ENCODE results near the gene FBLN1.

The FBLN1 gene

GRCh38 chr22:45504373-45505341 is 2.0 kb downstream of the FBLN1 start:
- DNase-seq, result no peak

GRCh38 chr22:45505991-45506747 is 3.5 kb downstream of the FBLN1 start:
- no peak for DNase-seq

DNA sequence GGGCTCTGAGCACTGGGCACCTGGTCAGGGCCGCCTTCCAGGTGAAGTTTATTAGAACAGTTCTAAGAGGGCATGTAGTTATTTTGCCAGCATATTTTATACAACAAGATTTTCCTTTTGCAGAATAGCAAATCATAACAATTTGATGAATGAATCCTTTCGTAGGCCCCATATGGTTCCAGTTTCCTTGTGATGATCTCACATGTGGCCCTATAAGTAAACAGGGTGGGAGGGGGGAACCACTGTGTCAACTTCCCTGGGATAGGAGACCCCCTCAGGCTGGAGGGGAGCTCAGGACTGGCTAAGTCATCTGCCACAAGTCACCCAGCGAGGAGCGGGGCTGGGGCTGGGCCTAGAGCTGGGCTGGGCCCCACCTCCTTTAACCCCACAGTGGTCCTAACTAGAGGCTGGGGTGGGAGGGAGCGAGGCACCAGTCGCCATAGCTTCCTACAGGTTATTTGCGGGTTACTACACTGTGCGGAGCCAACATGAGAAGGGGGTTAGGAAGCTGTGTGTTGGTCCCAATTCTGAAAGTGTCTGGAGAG is 4.2 kb downstream of the FBLN1 start:
- no peak for DNase-seq

DNA sequence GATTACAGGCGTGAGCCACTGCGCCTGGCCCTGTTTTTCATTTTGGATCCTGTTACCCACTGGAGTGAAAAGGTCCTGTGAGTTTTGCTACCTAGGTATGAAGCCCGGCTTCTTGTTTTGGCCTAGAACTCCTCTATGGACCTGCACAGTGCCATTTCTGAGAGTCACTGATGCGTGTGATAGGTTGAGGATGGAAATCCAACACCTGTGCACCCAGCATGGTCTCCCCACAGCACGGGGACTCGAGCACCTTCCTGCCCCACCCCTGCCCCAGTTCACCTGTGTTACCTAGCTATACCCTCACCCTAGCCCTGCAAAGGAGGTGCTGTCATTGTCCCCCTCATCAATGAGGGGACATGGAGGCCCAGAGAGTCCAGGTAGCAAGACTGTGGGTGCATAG is 5.1 kb downstream of the FBLN1 start:
- no peak for DNase-seq

GRCh38 chr22:45508814-45509213 is 6.1 kb downstream of the FBLN1 start:
- DNase-seq, result no peak

GRCh38 chr22:45510376-45511232 is 7.9 kb downstream of the FBLN1 start:
- DNase-seq, result no peak

DNA sequence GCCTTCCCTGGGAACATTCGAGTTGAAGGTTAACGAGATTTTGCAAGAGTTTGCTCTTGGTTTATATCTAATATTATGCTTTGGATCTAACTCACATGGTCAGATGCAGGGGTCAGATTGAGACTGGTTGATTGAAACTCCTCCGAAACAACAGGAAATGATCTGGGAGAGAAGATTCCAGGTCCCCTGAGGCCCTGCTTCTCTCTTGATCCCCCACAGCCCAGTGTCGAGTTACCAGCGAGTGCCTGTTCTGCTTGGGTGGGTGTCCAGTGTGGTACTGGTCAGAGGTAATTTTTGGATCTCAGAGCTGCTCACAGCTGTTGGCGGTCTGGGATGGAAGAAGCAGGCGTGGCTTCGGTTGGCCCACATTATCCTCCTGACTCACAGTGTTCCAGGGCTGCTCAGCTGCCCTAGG is 9.2 kb downstream of the FBLN1 start:
- DNase-seq, result no peak

DNA sequence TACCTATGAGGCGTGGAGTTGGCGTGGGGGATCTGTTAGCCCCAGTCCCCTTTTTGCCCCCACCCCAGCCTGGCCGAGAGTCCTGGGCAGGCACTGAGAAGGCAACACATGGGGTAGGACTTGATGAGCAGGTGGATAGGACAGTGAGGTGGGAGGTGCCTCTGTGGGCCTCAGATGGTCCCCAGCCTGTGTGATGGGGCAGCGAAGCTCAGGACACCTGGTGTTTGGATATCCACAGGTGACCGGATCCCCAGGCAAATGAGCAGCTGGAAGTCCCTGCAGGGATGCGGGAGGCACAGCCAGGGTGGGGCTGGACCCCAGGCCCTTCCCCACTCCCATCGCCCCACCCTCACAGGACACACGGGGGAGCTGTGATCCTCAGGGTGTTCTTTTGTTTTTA is 9.7 kb downstream of the FBLN1 start:
- DNase-seq, result no peak

- no peak for DNase-seq
These were observed 13.0 kb downstream of the FBLN1 start for GRCh38 chr22:45515676-45516075.

- DNase-seq, result no peak
These were observed 13.5 kb downstream of the FBLN1 start for GRCh38 chr22:45516163-45516562.

- DNase-seq, result no peak
These were observed 14.4 kb downstream of the FBLN1 start for GRCh38 chr22:45516923-45517675.

GRCh38 chr22:45518136-45518535 is 15.5 kb downstream of the FBLN1 start:
- no peak for DNase-seq

- DNase-seq, result no peak
These were observed 15.9 kb downstream of the FBLN1 start for GRCh38 chr22:45518580-45518991.

DNA sequence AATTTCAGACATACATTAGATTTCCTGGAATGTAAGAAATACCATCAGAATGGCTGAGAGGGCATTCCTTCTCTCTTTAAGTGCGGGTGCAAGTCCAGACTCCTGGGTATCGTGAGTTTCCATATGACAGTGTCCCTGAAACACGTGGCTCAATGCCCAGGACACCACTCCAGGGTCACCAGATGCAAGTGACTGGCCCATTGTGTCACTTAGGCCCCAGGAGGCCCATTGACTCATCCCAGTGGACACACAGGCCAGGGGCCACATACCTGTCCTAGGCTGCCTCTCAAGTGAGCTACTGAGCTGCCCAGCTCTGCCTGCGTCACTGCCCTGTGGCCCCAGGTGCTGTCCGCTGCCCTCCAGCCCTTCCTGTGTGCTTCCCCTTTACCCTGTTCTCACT is 18.5 kb downstream of the FBLN1 start:
- no peak for DNase-seq

- no peak for DNase-seq
These were observed 19.8 kb downstream of the FBLN1 start for GRCh38 chr22:45522462-45522861.

DNA sequence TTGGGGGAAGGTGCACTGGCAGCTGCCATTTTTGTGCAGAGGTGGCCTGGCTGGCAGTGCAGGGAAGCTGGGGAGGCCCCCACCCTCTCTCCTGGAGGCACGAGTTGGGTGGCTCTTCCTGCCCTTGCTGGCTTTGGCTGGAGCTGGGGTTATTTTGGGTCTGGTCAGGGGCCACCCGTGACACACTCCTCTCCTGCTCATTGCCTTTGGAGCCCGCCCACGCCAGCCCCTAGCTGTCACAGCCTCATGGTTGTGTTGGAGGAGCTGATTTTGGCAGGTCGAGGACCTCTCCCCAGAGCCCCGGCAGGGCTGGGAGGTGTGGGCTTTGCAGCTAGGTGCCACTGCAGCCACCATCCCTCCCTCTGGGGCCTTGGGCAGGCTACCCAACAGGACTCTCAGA is 21.5 kb downstream of the FBLN1 start:
- DNase-seq, result no peak

GRCh38 chr22:45524966-45525365 is 22.3 kb downstream of the FBLN1 start:
- no peak for DNase-seq

DNA sequence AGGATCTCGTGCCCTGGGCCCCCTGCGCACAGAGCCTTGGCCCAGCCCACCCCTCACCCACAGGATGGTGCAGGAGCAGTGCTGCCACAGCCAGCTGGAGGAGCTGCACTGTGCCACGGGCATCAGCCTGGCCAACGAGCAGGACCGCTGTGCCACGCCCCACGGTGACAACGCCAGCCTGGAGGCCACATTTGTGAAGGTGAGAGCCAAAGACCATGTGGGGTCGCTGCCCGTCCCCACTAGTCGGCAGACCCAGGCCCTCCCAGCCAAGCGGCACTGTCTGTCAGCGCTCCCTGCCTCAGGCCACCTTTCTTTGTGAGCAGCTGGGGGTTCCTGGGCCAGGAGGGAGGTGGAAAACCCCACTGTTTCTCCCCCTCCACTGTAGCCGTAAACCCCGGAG is 22.8 kb downstream of the FBLN1 start:
- no peak for DNase-seq

DNA sequence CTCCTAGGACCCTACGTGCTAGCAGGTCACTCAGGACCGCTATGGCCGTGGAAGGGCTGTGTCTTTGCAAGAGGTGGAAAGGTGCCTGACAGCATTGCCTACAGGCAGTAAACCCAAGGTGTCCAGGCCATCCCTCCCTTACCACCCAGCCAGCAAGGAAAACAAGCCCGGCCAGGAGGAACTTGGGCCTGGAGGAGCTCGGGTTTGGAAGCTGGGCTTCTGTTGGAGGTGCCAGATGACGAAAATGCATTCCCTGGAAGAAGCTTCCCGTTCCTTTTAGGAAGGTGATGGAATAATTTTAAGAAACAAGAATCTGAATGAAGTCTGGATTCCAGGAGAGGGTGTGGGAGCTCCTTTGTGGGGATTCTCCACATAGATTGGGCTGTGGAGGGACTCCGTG is 23.6 kb downstream of the FBLN1 start:
- no peak for DNase-seq

- DNase-seq, result no peak
These were observed 24.2 kb downstream of the FBLN1 start for GRCh38 chr22:45526768-45527360.

- no peak for DNase-seq
These were observed 24.8 kb downstream of the FBLN1 start for GRCh38 chr22:45527456-45527855.

- DNase-seq, result no peak
These were observed 25.4 kb downstream of the FBLN1 start for GRCh38 chr22:45528046-45528445.
